ENCODE results near the gene UQCRHL. TPM values are rescaled to one million over a fixed set of nuclear protein-coding genes. Genes with fewer than 3 reads are reported as not detected.
"Not testable (repeated sequence)": the region's sequence is repeated elsewhere in the genome, so short reads cannot be mapped to it uniquely, and the experiment has no call there.

Gene UQCRHL
- total RNA-seq, 1 donor from 2014 or later, result 3.4 TPM

DNA sequence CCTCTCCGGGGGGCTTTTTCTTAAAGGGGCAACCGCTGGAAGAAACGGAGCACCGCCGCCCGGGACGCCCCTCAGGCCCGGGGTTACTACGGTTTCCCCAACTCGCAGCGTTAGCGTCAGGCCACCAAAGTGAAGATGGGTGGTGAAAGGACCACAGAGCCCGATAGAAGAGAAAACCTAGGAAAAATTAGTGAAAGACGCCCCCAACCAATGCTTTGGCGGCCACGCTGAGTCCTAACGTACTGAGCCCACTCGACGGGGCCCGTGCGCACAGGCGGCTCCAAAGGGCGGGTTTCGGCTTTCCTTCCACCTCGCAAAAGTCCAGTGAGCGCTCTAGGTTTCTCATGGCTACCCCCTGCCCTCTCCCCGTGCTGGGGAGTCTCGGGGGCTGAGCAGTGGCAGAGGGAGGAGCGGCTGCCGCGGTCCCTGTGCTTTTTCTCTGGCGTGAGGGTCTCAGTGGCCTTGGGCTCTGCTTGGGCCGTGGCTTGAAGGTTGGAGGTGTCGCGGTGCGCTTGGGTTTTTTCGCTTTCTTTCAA is 27.8 kb upstream of the UQCRHL start:
- no peak for DNase-seq

DNA sequence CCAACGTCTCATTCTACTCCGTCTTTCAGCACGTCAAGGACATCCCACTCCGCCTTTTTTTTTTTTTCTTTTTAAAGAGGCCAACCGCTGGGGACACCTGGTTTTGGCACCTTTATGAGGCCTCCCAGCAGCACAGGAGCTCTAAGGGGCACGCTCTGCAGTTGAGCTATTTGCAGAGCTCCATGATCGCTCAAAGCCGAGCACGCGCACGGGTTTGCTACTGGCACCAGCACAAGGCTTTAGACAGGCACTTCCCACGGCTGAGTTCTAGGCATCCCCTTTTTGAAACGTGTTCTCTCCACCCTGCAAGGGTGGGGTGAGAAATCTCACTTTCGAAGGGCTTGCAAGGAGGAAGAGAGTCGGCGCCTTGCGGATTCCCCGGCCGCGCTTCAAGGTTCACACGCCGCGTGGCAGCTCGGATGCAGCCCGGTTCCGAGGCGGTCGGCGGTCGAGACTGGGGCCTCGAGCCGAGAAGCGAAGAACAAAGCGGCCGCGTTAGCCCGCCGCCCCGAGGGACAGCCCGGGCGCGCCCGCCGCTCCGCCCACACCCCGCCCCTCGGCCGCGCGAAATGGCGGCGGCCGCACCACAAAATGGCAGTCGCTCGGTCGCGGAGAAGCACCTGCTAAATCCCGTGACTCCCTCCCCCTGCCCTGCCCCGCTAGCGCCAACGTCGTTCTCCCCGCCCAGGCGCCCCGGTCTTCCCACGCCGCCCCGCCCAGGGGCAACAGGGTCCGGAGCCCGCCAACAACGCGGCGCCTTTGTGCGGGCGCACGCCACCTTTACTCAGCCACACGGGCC is 27.2 kb upstream of the UQCRHL start:
- peak; percentile 97 for DNase-seq

DNA sequence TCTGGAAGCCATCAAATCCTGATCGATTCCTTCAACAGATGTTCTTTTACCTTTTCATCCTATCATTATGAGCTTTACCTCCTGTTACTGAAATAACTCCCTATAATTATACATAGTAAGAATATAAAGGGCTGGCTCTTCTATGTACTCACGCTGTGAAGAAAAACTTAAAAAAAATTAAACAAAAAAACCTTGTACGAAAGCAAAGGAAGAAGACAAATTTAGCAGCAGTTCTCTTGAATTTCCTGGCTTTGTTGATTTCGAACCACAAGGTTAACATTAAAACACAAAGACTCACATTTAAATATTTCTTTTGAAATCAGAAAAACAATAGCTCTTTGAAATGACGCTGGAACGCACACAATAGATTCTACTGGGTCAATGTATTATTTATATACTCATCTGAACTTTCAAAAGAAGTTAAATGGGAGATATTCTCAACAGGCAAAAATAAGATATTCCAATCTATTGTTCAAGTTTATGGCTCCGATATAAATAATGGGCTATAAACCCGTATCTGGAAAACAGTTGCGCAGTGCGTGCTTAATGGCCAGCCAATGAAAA is 26.5 kb upstream of the UQCRHL start:
- no peak for DNase-seq

DNA sequence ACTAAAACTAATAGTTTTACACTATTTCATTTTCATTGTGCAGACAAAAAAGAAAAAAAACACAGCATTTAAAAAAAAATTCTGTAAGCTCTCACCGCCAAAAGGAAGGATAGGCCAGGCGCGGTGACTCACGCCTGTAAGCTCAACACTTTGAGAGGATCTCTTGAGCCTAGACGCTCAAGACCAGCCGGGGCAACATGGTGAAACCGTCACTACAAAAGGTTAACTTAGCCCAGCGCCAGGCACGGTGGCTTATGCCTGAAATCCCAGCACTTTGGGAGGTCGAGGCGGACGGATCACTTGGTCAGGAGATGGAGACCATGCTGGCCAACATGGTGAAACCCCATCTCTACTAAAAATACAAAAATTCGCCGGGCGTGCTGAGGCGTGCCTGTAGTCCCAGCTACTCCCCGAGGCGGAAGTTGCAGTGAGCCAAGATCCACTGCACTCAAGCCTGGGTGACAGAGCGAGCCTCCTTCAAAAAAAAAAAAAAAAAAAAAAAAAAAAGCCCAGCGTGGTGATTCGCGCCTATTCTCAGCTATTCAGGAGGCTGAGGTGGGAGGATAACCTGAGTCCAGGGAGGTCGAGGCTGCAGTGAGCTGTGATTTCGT is 25.7 kb upstream of the UQCRHL start:
- DNase-seq, result peak; percentile 25

DNA sequence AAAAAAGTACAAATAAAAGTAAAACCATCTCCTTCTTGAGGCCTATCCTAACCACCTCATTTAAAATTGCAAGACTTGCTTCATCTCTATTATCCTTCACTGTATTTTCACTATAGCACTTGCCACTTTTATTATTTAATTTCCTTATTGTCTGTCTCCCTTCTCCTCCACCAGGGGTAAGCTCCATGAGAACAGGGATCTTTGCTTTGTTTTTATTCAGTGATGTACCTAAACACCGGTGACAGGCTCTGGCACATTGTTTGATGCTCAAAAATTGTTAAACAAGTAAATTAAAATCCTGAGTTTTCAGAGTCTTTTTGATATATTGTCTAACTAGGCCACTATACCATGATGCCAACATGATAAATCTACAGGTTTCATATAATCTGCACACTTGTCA is 22.8 kb upstream of the UQCRHL start:
- DNase-seq, result no peak

DNA sequence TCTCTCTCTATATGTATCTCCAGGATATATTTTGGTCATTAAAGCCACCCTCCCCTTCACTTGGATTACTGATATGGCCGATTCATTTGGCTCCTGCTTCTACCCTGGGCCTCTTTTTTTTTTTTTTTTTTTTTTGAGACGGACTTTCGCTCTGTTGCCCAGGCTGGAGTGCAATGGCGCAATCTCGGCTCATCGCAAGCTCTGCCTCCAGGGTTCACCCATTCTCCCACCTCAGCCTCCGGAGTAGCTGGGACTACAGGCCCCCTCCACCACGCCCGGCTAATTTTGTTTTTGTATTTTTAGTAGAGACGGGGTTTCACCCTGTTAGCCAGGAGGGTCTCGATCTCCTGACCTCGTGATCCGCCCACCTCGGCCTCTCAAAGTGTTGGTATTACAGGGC is 21.5 kb upstream of the UQCRHL start:
- DNase-seq, result not testable (repeated sequence)

DNA sequence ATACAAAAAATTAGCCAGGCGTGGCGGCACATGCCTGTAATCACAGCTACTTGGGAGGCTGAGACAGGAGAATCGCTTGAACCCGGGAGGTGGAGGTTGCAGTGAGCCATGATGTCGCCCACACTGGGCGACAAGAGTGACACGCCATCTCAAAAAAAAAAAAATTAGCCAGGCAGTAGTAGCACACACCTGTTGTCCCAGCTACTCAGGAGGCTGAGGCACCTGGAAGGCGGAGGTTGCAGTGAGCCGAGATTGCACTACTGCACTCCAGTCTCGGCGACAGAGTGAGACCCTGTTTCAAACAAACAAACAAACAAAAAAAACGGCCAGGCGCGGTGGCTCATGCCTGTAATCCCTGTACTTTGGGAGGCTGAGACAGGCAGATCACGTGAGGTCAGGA is 20.1 kb upstream of the UQCRHL start:
- DNase-seq, result not testable (repeated sequence)

DNA sequence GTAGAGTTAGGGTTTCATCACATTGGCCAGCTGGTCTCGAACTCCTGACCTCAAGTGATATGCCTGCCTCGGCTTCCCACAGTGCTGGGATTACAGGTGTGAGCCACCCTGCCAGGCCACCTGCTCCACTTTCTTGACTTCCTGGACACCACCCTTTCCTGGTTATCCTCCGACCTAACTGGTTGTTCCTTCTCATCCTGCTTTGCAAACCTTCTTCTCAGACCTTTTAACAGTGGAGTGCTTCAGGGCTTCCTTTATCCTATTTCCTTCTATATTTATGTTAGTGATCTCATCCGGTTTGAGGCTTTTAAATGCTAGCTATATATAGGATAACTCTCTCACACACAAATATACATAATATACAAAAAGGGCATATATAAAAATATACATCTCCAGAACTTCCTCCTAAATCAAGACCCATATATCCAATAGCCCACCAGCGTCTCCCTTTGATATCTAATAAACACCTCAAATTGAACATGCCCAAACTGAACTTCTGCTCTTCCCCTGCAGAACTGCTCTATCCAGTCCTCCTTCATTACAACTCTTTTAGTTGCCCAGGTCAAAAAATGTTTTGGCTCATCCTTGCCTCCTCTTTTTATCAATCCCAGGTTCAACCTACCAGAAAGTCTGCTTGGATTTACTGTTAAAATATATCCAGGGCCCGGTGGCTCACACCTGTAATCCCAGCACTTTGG is 19.5 kb upstream of the UQCRHL start:
- DNase-seq, result no peak

DNA sequence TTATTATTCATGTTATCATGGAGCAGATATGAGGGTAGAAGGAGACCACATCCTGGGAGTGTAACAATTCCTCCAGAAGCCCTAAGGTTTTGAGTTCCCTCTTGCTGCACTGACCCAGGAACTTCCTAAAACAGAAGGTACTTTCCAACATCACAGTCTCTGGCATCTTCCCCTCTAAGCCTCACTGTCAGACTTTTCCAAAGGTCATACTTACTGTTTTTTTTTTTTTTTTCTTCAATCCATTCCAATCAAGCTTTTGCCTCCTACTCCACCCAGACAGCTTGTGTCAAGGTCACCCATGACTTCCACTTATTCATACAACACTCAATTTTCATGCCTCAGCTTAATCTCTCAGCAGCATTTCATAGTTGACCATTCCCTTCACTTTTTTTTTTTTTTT is 18.4 kb upstream of the UQCRHL start:
- DNase-seq, result no peak

DNA sequence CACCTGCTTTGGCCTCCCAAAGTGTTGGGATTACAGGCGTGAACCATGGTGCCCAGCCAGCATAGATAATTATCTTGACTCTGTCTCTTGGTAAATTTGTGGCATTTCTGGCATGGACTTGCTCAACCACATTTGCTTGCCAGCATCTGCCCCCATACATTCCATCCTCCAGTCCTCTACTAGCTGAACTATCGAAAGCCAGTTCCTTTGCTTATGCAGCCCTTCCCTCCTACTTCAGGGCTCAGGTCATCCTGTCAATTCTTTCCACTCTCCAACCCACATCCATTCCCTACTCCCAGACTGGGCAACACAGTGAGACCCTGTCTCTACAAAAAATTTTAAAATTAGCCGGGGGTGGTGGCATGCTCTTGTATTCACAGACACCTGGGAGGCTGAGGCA is 13.0 kb upstream of the UQCRHL start:
- DNase-seq, result no peak

DNA sequence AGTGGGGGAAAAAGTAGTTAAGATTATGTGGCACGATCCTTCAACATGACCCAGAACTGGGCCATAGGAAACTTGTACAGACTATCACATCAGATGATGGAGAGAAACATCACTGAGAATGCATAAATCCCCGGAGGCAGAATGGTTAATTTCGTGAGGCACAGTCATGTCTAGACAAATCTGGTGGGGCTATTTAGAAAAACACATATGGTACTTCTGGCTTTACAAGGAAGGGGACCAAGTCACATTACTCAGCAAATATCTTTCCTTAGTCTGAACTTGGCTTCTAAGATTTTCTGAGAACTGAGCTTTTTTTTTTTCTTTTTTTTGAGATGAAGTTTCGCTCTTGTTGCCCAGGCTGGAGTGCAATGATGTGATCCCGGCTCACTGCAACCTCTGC is 9.2 kb upstream of the UQCRHL start:
- no peak for DNase-seq

DNA sequence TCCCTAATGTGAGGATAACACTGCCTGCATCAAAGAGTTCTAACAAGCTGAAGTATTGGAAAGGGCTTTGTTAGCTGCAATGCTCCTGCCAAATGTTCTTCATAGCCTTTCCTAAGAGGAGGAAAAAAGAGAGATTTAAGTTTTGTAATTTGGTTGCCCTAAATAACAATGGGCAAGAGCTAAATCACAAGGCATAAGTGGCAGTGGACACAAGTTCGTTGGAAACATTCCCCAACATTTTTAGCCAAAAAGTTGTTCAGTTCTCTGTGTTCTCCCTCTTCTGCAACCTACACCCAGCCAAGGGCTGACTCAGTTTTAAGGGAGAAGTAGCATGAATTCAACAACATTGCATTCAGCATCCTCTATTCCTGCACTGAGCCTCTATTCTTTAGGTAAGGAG is 2.6 kb upstream of the UQCRHL start:
- DNase-seq, result no peak

DNA sequence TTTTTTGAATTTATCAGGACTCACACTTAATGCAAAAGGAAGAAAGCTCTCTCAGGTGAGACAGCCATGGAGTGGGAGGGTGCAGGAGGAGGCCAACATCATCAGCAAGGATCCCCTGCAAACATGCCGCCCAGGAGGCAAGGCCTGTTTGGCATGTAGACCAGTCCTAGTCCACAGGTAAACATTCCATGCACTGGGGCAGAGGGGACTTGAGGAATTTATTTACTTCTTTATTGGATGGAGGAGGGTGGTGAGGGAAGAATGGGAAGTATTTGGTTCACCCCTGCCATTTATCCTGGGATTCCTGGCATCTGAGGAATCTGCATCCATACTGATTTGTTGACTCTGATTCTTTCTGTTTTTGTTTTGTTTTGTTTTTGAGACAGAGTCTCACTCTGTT is 1.5 kb upstream of the UQCRHL start:
- no peak for DNase-seq

DNA sequence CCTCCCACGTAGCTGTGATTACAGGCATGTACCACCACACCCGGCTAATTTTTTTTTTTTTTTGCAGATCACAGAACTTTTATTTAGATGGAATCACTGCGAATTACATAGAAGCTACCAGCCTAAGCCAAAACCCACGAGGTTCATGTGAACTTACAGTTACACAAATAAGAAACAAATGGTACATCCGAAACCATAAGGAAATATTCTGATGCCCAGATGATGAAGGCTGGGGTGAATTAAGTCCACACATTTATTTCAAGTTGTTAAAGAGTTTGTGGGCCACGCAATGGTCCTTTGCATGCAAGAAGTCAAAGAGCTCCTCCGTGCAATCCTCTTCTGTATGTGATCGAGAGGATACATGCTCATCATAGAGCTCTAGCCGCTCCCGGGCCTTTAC is 328 bp downstream of the UQCRHL start:
- no peak for DNase-seq

DNA sequence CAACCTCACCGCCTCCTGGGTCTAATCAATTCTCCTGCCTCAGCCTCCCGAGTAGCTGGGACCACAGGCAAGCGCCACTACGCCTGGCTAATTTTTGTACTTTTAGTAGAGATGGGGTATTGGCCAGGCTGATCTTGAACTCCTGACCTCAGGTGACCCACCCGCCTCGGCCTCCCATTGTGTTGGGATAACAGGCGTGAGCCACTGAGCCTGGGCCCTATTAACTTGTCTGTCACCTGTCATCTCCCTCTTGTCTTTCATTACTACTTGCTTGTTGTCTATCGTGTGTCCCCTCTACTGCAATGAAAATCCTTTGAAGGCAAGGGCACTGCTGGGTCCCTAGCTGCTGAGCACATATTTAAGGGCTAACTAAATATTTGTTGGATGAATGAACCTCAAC is 3.4 kb downstream of the UQCRHL start:
- no peak for DNase-seq

DNA sequence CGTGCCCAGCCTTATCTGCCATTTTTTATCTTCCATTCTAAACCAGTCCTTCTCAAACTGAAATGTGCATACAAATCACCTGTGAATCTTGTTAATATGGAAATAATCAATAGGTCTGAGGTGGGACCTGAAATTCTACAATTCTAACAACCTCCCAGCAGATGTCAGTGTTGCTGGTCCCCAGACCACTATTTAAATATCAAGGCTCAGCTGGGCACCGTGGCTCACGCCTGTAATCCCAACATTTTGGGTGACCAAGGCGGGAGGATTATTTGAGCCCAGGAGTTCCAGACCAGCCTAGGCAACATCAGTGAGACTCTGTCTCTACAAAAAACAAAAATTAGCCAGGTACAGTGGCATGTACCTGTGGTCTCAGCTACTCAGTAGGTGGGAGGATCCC is 4.1 kb downstream of the UQCRHL start:
- peak; percentile 70 for DNase-seq

DNA sequence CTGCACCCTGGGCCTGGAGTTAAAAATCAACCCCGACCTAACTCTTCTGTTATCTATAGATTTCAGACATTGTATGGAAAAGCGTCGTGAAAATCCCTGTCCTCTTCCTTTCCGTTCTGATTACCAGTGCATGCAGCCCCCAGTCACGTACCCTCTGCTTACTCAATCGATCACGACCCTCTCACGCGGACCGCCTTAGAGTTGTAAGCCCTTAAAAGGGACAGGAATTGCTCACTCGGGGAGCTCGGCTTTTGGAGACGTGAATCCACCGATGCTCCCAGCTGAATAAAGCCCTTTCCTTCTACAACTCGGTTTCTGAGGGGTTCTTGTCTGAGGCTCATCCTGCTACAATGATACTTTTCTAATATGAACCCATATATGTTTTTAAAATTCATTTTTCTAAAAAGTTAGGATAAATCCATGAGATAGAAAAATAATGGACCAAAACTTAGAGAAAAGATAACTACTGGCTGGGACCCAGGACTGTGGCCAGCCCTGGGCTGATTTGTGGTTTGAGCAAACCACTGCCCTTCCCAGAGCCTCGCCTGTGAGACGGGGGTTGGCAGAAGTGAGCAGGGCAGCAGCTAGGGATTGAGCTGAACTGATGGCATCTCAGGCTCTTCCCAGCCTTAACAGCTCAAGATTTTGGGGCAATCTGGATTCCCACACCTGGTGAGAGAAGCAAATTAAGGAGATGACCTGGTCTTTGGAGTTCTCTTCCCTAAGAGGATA is 5.0 kb downstream of the UQCRHL start:
- DNase-seq, result no peak

DNA sequence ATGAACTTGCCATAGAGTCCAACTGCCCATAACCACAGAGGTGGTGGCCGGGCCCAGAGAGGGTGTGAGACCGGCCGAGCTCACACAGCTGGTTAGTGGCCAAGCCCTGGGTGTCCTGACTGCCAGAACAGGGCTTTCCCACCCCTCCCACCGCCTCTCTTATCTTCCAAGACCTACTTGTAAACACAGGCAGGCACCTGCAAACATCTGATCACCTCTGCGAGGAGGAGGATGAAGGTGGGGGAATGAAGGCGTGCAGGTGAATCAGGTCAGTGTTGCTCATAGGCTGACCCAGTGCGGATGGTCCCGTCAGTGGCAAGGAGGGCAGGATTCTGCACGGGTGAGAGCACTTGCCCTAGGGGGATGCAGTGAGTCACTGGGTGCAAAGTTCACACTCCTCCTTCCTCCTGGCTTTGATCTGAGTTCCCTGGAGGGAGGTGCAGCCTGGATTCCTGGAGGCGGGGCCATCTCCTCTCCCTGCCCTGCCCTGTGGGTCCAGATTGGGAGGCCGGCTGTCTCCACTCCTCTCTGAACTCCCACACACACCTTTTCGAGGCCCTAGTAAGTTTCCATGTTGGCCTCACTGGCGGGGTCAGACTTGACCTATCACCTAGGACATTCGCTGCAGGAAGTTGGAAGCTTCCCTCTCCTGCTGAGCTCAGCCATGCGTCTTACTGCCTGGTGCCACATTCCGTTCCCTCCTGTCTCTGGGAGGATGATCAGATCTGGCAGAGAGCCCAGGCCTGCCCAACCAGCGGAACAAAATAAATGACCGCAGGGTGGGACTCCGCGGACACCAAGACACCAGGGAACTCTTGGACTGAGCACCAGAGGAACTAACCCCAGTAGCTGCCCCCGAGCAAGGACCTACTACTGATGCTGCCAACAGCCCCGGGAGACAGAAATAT is 7.3 kb downstream of the UQCRHL start:
- peak; percentile 42 for DNase-seq

DNA sequence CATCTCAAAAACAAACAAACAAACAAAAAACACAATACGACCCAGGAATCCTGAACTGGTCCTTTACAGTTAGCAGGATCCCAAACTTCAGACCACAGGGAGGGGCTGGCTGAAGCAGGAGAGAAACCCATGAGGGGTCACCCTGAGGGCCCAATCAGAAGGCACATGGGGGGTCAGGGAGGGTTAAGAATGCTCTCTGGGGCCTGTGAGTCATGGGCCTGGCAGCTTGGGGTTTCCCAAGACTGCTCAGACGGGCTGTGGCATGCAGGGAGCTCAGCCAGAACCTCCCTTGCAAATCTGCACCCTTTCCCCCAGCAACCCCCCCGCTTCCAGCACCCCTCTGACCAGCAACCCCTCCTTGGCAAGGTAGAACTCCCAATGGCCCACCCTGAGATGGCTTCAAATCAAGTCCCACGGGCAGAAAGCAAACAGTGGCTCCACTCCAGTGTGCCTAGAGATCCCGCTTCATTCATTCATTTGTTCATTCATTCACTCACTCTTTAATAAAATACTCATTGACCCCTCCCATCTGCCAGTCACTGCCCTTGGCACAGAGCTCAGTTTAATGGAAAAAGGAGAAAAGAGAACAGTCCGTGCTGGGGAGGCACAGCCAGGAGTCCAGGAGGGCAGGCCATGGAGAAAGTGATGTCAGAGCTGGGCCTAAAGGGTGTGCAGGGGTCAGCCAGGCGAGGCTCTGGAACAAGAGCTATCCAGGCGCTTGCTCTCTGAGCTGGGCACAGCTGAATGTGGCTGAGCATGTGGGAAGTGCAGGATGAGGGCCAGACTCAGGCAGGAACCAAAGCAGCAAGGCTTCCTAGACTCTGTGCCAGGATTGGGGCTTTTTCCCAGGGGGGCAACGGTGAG is 8.2 kb downstream of the UQCRHL start:
- peak; percentile 87 for DNase-seq

DNA sequence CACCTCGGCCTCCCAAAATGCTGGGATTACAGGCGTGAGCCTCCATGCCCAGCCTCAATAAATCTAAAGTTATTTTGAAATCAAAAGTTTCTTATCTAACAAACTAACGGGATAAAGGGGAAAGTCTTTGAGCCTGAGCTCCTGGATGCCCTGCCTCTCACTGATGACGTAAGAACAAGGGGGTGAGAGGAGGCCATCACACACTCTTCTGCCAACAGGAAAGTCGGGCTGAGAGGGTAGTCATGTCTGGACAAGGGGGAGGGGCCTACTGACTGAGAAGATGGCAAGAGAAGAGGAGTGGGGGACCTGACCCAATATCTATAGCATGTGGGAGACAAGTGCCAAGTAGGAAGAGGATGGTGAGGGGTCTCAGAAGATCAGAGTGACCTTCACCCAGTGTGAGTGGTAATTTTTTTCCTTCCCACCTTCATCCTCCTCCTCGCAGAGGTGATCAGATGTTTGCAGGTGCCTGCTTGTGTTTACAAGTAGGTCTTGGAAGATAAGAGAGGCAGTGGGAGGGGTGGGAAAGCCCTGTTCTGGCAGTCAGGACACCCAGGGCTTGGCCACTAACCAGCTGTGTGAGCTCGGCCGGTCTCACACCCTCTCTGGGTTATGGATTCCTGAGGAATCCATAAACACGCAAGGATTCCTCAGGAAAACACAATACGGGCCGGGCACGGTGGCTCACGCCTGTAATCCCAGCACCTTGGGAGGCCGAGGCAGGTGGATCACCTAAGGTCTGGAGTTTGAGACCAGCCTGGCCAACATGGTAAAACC is 9.6 kb downstream of the UQCRHL start:
- DNase-seq, result peak; percentile 69

All from dermis blood vessel endothelial cell (primary cell).